Neural progenitor cell (in vitro differentiated cells): ENCODE results near the gene MYO15A.

Experiments
- EZH2 ChIP-seq: fragments of 200-600 bp; sonication (generic); IDR thresholded peaks from 2 replicates; pipeline ENCODE4 v1.6.1; 2017; ENCODE audit warnings: antibody characterized with exemption, mild to moderate bottlenecking, moderate library complexity
- EZH2phosphoT487 ChIP-seq: fragments of 200-600 bp; sonication (generic); IDR thresholded peaks from 2 replicates; pipeline ENCODE4 v1.6.1; 2017; ENCODE audit warnings: antibody characterized with exemption
- TF ChIP-seq, protein P1 (sequence below): fragments of 200-600 bp; sonication (generic); IDR thresholded peaks from 2 replicates; pipeline ENCODE4 v1.5.1; 2017; ENCODE audit warnings: antibody characterized with exemption, mild to moderate bottlenecking

DNA sequence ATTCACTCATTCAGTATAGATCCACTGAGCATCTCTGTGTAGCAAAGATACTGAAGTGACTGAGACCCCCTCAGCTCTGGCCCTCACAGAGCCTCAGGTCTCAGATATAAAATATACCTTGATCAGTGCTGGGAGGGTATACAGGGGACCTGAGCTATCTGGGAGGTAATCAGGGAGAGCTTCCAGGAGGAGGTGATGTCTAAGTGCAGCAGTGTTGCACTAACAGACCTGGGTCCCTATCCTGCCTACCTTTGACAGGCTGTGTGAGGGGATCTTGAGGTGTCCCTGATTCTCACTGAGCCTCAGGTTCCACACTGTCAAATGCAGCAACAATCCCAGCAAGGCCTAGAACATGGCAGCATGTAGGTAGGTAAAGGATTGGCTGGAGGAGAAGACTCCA lies 68.6 kb downstream of the MYO15A start:
- TF ChIP-seq, protein P1, sequence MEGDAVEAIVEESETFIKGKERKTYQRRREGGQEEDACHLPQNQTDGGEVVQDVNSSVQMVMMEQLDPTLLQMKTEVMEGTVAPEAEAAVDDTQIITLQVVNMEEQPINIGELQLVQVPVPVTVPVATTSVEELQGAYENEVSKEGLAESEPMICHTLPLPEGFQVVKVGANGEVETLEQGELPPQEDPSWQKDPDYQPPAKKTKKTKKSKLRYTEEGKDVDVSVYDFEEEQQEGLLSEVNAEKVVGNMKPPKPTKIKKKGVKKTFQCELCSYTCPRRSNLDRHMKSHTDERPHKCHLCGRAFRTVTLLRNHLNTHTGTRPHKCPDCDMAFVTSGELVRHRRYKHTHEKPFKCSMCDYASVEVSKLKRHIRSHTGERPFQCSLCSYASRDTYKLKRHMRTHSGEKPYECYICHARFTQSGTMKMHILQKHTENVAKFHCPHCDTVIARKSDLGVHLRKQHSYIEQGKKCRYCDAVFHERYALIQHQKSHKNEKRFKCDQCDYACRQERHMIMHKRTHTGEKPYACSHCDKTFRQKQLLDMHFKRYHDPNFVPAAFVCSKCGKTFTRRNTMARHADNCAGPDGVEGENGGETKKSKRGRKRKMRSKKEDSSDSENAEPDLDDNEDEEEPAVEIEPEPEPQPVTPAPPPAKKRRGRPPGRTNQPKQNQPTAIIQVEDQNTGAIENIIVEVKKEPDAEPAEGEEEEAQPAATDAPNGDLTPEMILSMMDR = no peak
- TF ChIP-seq EZH2 (no peak), EZH2phosphoT487 (no peak)
